GM12891 (cell line): ENCODE results near the gene CD302.

Source experiments
- POLR2A ChIP-seq: IDR thresholded peaks from 2 replicates; pipeline ENCODE4 v1.6.1; 2011; ENCODE audit warnings: low read depth, low read length, control low read depth
- POLR2AphosphoS5 ChIP-seq: IDR thresholded peaks from 2 replicates; pipeline ENCODE4 v1.6.1; 2011; ENCODE audit warnings: low read depth, low read length, control low read depth
- POU2F2 ChIP-seq: IDR thresholded peaks from 2 replicates; pipeline ENCODE4 v1.6.1; 2011; ENCODE audit warnings: low read depth, mild to moderate bottlenecking, control low read depth, low read length, moderate library complexity
- SPI1 ChIP-seq: IDR thresholded peaks from 2 replicates; pipeline ENCODE4 v1.6.1; 2011; ENCODE audit warnings: low read depth, low read length, control low read depth
- TAF1 ChIP-seq: IDR thresholded peaks from 2 replicates; pipeline ENCODE4 v1.6.1; 2011; ENCODE audit warnings: low read depth, low read length, control low read depth

DNA sequence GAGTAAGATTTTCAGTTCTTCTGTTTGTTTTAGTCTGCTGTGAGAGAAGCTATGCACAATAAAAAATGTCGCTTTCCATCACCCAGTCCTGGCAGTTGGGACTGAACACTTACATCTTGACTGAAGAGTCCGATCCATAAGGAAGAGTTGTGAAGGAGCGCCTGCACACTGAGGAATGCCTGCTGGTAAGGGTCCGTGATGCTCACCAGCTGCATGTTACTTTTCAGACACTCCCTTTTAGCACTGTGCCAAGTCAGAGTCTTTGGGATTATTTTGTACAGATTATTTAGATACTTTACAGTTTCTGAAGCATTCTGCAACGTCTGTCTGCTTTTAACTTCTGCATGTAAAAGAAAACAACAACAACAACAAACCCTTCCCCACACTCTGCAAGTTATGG, 42.6 kb upstream of the CD302 start:
- TF ChIP-seq POLR2AphosphoS5 (no peak), SPI1 (no peak), POLR2A (no peak), TAF1 (no peak), POU2F2 (no peak)
